OCI-LY7 (cell line): ENCODE measurements around the gene CSNK1G1. TPM values are rescaled to one million over a fixed set of nuclear protein-coding genes. Genes with fewer than 3 reads are reported as not detected.

ENCODE experiments used
- BruUV-seq: library from RNA; stranded (reverse); fragments of 400-500 nt; replicated peaks from 2 replicates; lab custom pipeline; 2021; lab: Mats Ljungman, UMichigan
- CTCF ChIA-PET: fragments of 300-600 bp; sonication (Branson Sonifier 250); formaldehyde crosslinking; loops from one replicate; lab custom pipeline; 2022; ENCODE audit warnings: antibody characterized with exemption; ENCODE audit not compliant: unreplicated experiment; lab: Charles Lee
- POLR2A ChIA-PET: fragments of 300-600 bp; sonication (Branson Sonifier 250); formaldehyde crosslinking; loops from one replicate; lab custom pipeline; 2022; ENCODE audit warnings: antibody characterized with exemption; lab: Charles Lee
- DNase-seq: peaks from one replicate; pipeline ENCODE4 v3.0.0-alpha.2; 2015; ENCODE audit warnings: low spot score
- H2AFZ ChIP-seq: fragments of 200-600 bp; sonication (generic), shearing (Covaris generic); 2 replicates; pipeline ENCODE4 v1.6.1; 2014; ENCODE audit warnings: mild to moderate bottlenecking, antibody characterized with exemption, low read length, moderate library complexity
- H3K27ac ChIP-seq: fragments of 200-600 bp; sonication (generic); 2 replicates; pipeline ENCODE4 v1.5.1; 2014; ENCODE audit warnings: mixed run types, low read depth, mild to moderate bottlenecking, moderate library complexity, low read length, inconsistent platforms; ENCODE audit not compliant: poor library complexity, severe bottlenecking
- H3K36me3 ChIP-seq: fragments of 200-600 bp; sonication (generic); 2 replicates; pipeline ENCODE4 v1.6.1; 2014; ENCODE audit warnings: mild to moderate bottlenecking, antibody characterized with exemption, low read length, moderate library complexity, mixed read lengths; ENCODE audit not compliant: insufficient read depth
- H3K4me1 ChIP-seq: fragments of 200-600 bp; sonication (generic); 2 replicates; pipeline ENCODE4 v1.5.1; 2014; ENCODE audit warnings: mild to moderate bottlenecking, low read length; ENCODE audit not compliant: insufficient read depth, poor library complexity, severe bottlenecking
- H3K4me2 ChIP-seq: fragments of 200-600 bp; sonication (generic); 2 replicates; pipeline ENCODE4 v1.6.1; 2014; ENCODE audit warnings: mild to moderate bottlenecking, low read length
- H3K4me3 ChIP-seq: fragments of 200-600 bp; sonication (generic); 2 replicates; pipeline ENCODE4 v1.5.1; 2014; ENCODE audit warnings: mild to moderate bottlenecking, low read depth, low read length; ENCODE audit not compliant: poor library complexity, severe bottlenecking
- H3K79me2 ChIP-seq: fragments of 200-600 bp; sonication (generic); 2 replicates; pipeline ENCODE4 v1.6.1; 2016; ENCODE audit warnings: low read depth, mild to moderate bottlenecking, low read length, moderate library complexity, mixed read lengths; ENCODE audit not compliant: insufficient read depth
- H3K9me2 ChIP-seq: fragments of 200-600 bp; sonication (generic); 2 replicates; pipeline ENCODE4 v1.6.1; 2016; ENCODE audit warnings: mild to moderate bottlenecking, low read length, mixed read lengths; ENCODE audit not compliant: insufficient read depth
- H3K9me3 ChIP-seq: fragments of 200-600 bp; sonication (generic); 2 replicates; pipeline ENCODE4 v1.6.1; 2014; ENCODE audit warnings: mild to moderate bottlenecking, mixed run types, low read length, mixed read lengths
- H4K20me1 ChIP-seq: fragments of 200-600 bp; sonication (generic); 2 replicates; pipeline ENCODE4 v1.6.1; 2014; ENCODE audit warnings: mild to moderate bottlenecking, antibody characterized with exemption, low read length, moderate library complexity, mixed read lengths; ENCODE audit not compliant: insufficient read depth
- EZH2phosphoT487 ChIP-seq: fragments of 200-600 bp; sonication (generic); IDR thresholded peaks from 2 replicates; pipeline ENCODE4 v1.6.1; 2018; ENCODE audit warnings: low read depth, borderline replicate concordance, mild to moderate bottlenecking, mixed run types, antibody characterized with exemption, low read length, moderate library complexity, mixed read lengths
- intact Hi-C: fragments of 100-400 bp; cut with micrococcal nuclease; formaldehyde crosslinking; loops from one replicate; pipeline ENCODE4 v1.10.0; 2022; ENCODE audit not compliant: unreplicated experiment
- total RNA-seq, 2 experiments: library from RNA; depleted of rRNA in 1 of 2; stranded (reverse); fragments of >200 nt in 1 of 2; shearing (Covaris generic) in 1 of 2; gene quantifications; 2 replicates each; pipeline ENCODE4 v1.2.3, GENCODE V29; 2014 to 2022
- TF ChIP-seq, protein P1 (sequence below): fragments of 200-600 bp; sonication (generic); conservative IDR thresholded peaks from 2 replicates; pipeline ENCODE4 v1.5.1; 2014; ENCODE audit warnings: mild to moderate bottlenecking, antibody characterized with exemption, low read length, moderate library complexity, mixed read lengths

CSNK1G1 gene
- total RNA-seq, 2 experiments from 2014 or later = 8.8 to 14.1 TPM

DNA sequence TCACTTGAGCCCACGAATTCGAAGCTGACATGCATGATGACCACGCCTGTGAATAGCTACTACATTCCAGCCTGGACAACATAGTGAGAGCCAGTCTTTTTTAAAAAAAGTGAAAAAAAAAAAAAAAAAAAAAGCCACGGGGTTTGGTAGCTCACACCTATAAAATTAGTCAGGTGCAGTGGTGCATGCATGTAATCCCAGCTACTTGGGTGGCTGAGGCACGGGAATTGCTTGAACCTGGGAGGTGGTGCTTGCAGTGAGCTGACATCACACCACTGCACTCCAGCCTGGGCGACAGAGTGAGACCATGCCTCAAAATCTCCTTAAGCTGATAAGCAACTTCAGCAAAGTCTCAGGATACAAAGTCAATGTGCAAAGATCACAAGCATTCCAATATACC lies 44.4 kb downstream of the CSNK1G1 start:
- H2AFZ ChIP-seq = no peak overlapping the region
- no TSS peak for BruUV-seq
- CTCF ChIA-PET = no interaction called here

DNA sequence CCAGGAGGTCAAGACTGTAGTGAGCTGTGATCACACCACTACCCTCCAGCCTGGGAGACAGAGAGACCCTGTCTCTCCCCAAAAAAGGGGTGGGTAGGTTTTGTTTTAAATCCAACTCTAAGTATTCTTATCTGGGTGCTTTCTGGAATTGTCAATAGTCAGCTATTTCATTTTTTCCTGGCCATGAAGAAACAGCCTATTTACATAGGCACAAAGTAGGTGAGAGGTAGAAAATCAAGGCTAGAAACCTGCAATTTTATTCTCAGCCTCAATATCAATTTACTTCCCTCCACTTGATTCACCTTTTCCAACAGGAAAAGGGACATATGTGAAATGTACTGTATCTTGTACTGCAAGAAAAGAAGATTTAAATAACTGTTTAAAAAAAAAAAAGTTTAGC lies 45.9 kb downstream of the CSNK1G1 start:
- CTCF ChIA-PET = interaction anchor here (0.6 kb wide), 1 partner anchor 197 kb away, joined by 3 read pairs; no protein-coding TSS in a partner anchor
- no peak for DNase-seq
- Histone ChIP-seq H3K4me2 (no peak overlapping the region), H3K79me2 (no peaks in the 10 kb centered on the region), H3K4me1 (no peaks in the 10 kb centered on the region), H3K27ac (no peak overlapping the region), H3K4me3 (no peak overlapping the region), H2AFZ (no peak overlapping the region), H4K20me1 (no peaks in the 10 kb centered on the region), H3K9me2 (no peaks in the 10 kb centered on the region), H3K36me3 (no peaks in the 10 kb centered on the region), H3K9me3 (no peaks in the 10 kb centered on the region)
- TF ChIP-seq EZH2phosphoT487 = no peak
- TF ChIP-seq, protein P1, sequence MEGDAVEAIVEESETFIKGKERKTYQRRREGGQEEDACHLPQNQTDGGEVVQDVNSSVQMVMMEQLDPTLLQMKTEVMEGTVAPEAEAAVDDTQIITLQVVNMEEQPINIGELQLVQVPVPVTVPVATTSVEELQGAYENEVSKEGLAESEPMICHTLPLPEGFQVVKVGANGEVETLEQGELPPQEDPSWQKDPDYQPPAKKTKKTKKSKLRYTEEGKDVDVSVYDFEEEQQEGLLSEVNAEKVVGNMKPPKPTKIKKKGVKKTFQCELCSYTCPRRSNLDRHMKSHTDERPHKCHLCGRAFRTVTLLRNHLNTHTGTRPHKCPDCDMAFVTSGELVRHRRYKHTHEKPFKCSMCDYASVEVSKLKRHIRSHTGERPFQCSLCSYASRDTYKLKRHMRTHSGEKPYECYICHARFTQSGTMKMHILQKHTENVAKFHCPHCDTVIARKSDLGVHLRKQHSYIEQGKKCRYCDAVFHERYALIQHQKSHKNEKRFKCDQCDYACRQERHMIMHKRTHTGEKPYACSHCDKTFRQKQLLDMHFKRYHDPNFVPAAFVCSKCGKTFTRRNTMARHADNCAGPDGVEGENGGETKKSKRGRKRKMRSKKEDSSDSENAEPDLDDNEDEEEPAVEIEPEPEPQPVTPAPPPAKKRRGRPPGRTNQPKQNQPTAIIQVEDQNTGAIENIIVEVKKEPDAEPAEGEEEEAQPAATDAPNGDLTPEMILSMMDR = no peak
- intact Hi-C loops = no loop called here
- no TSS peak for BruUV-seq
- POLR2A ChIA-PET = interaction anchor here (1.5 kb wide), 1 partner anchor 9 kb away, joined by 4 read pairs; no protein-coding TSS in a partner anchor

More for the DNA sequence above, 44.4 kb downstream of the CSNK1G1 start:
- POLR2A ChIA-PET = interaction anchor here (0.6 to 1.5 kb wide), 3 partner anchors 11 to 375 kb away, joined by 3 to 4 read pairs (median 3); no protein-coding TSS in a partner anchor
- H3K4me2 ChIP-seq = no peak overlapping the region
- H3K9me3 ChIP-seq = no peaks in the 10 kb centered on the region
- H3K4me1 ChIP-seq = no peaks in the 10 kb centered on the region
- TF ChIP-seq EZH2phosphoT487 = no peak
- TF ChIP-seq, protein P1 = no peak
- no peaks in the 10 kb centered on the region for H3K36me3 ChIP-seq
- no peak overlapping the region for H3K27ac ChIP-seq
- no peak overlapping the region for H3K4me3 ChIP-seq
- H3K79me2 ChIP-seq = no peaks in the 10 kb centered on the region
- H4K20me1 ChIP-seq = no peaks in the 10 kb centered on the region
- DNase-seq = no peak
- no peaks in the 10 kb centered on the region for H3K9me2 ChIP-seq
- intact Hi-C loops = no loop called here

DNA sequence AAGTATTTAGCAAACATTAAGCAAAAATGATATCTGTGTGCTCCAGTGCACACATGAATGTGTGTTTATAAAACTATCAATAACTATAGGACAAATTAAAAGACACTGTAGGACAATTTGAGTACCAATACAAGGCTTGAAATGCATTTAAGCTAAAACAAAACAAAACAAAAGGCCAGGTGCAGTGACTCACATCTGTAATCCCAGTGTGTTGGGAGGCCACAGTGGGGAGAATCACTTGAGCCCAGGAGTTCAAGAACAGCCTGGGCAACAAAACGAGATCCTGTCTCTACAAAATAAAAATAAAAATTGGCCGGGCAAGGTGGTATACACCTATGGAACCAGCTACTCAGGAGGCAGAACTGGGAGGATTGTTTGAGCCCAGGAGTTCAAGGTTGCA lies 50.7 kb downstream of the CSNK1G1 start:
- no peaks in the 10 kb centered on the region for H3K4me1 ChIP-seq
- ChIA-PET CTCF (no interaction called here), POLR2A (no interaction called here)
- no peak overlapping the region for H3K27ac ChIP-seq
- DNase-seq = no peak
- peaks cover 2% of the 10 kb centered on the region; the same call in 1 of the 2 replicates for H3K36me3 ChIP-seq
- intact Hi-C loops = no loop called here
- no peaks in the 10 kb centered on the region for H3K9me3 ChIP-seq
- TF ChIP-seq, protein P1 = no peak
- no peak for TF ChIP-seq EZH2phosphoT487
- no peaks in the 10 kb centered on the region for H3K79me2 ChIP-seq
- no peak overlapping the region for H2AFZ ChIP-seq
- no peaks in the 10 kb centered on the region for H3K9me2 ChIP-seq
- no peak overlapping the region for H3K4me2 ChIP-seq
- no TSS peak for BruUV-seq
- H3K4me3 ChIP-seq = no peak overlapping the region
- no peaks in the 10 kb centered on the region for H4K20me1 ChIP-seq
